ENCODE results near the gene FAM120A.

FAM120A gene

DNA sequence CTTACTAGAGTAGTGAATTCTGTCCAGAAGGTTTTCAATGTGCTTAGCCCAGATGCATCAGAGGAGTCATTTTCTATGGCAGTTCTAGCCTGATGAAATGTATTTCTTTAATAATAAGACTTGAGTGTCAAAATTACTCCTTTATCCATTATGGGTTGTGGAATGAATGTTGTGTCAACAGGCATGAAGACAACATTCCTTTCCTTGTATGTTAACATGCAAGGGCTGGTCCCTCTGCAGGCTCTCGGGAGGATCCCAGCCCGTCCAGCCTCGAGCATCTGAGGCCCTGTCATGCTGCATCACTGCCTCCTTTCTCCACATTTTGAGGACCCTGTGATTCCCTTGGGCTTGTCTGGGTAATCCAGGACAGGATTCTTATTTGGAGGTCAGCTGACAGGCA is 44.8 kb downstream of the FAM120A start:
- TF ChIP-seq, protein P1, sequence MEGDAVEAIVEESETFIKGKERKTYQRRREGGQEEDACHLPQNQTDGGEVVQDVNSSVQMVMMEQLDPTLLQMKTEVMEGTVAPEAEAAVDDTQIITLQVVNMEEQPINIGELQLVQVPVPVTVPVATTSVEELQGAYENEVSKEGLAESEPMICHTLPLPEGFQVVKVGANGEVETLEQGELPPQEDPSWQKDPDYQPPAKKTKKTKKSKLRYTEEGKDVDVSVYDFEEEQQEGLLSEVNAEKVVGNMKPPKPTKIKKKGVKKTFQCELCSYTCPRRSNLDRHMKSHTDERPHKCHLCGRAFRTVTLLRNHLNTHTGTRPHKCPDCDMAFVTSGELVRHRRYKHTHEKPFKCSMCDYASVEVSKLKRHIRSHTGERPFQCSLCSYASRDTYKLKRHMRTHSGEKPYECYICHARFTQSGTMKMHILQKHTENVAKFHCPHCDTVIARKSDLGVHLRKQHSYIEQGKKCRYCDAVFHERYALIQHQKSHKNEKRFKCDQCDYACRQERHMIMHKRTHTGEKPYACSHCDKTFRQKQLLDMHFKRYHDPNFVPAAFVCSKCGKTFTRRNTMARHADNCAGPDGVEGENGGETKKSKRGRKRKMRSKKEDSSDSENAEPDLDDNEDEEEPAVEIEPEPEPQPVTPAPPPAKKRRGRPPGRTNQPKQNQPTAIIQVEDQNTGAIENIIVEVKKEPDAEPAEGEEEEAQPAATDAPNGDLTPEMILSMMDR (conservative IDR thresholded peaks at IDR 0.05) = no peak
- H3K27ac ChIP-seq = no peak overlapping the region

DNA sequence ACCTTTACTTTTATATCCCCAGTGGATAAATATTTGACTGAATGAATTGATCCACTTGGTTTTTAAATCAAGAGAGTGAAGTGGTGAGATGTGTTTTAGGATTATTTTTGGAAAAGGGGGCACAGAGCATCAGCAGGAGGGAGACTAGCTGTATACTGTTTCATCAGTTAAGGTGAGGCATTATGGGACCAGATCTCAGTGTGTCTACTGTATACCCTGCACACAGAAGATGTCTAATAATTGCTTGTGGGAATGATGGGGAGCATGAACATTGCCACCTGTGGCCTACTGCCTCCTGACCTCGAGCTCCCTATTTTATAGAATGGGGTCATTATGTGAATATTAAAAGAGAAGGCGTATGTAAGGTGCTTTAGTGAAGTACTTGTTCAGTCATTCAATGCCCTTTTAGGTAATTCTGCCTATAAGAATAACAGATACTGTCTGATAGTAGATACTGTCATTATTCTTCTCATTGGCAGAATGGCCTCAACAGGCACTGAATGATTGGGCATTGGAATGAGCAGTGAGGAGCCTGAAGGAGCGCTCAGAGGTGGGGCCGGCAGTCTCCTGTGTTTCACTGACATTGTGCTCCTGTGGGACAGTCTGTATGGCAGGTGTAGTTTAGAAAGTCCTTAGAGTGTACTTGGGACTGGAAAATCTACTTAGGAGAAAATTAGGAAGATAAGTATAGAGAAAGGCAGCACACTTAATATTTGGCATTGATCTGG is 49.2 kb downstream of the FAM120A start:
- TF ChIP-seq, protein P1 (conservative IDR thresholded peaks at IDR 0.05) = no peak
- peak overlapping the region; percentile 11; the same call in 1 of the 2 replicates for H3K27ac ChIP-seq

DNA sequence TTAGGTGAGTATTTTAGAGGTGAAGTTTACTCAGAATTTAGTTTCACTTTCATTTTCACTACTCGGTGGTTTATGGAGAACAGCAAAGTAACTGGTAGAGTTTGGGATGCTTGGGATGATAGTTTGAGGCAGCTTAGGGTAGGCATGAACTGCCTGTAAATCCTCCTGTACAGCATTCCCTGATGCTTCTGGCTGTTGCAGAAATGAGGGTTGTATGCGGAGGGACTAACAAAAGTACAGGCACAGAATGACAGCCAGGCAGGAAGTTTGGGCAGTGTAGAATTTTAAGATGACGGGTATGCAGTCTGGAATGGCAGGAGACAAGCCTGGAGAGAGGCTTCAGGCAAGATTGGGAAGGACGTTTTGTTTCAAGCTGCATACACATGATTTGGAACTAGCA is 49.9 kb downstream of the FAM120A start:
- H3K27ac ChIP-seq = peak overlapping the region; percentile 11; the same call in 1 of the 2 replicates
- TF ChIP-seq, protein P1 (conservative IDR thresholded peaks at IDR 0.05) = no peak

DNA sequence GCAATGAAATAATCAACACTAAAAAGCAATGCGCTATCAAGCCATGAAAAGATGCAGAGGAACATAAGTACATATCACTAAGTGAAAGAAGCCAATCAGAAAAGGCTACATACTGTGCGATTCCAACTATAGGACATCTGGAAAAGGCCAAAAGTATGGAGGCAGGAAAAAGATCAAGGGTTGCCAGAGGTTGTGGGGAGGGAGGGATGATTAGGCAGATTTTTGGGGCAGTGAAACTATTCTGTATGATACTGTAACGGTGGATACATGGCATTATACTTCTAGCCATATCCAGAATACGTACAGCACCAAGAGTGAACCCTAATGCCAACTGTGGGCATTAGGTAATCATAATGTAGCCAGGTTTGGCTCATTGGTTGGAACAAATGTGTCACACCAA is 51.9 kb downstream of the FAM120A start:
- H3K27ac ChIP-seq = no peak overlapping the region
- TF ChIP-seq, protein P1 (conservative IDR thresholded peaks at IDR 0.05) = no peak

DNA sequence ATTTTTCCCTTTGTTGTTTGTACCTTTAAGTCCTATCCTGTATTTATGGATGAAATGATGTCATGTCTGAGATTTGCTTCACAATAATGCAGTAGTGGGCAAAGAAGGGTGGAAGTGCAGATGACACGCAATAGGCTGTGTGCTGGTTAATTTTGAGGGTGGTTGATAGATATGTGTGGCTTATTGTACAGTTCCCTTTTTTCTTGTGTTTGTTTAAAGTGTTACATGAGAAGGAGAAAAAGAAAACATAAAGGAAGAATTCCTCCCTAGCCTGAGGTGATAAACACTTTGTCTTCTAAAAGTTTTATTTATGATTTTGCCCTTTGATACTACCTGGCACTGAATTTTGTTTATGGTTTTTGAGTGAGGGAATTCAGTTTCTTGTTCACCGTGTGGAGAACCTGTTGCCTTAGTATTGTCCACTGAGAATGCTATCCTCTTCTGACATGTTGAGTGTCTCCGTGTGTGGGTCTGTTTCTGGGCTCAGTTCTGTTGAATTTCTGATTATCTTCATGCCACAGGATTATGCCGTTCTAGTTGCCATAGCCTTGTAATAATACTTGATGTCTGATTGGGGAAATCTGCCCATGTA is 54.2 kb downstream of the FAM120A start:
- no peak overlapping the region for H3K27ac ChIP-seq
- TF ChIP-seq, protein P1 (conservative IDR thresholded peaks at IDR 0.05) = no peak

DNA sequence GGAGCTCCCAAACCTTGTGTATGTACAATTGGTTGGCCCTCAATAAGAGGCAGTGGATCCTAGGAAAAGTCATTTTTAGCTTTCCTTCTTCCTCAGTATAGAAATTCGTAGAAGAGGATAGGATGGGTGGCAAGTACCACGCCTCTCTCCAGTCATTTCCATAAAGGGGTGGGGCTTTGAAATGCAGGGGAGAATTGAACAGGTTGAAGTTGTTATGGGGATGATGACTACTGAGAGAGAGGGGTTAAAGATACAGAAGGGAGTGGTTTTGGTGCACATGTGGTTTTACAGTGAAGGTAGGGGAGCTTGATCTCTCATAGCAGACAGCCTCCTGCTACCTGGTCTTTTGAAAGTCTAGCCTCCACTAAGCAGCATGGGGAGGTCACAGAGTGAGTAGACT is 56.3 kb downstream of the FAM120A start:
- TF ChIP-seq, protein P1 (conservative IDR thresholded peaks at IDR 0.05) = no peak
- no peak overlapping the region for H3K27ac ChIP-seq

DNA sequence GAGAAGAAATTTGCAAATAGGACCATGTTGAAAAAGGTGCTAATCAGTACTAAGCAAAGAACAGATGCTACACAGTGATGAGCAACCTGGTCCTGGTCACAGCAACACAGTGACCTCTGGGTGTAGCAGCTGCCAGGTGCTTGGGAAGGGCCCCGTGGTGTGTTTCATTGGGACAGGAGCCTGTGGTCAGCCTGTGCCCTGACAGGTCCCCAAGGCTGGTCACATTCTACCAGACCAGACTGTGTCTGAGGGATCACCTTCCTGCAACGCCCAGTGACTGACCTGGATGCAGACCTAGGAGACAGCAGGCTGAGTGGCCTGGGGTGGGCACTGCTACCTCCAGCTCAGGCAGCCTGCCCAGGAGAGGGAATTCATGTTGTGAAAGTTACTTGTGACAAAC is 56.7 kb downstream of the FAM120A start:
- no peak overlapping the region for H3K27ac ChIP-seq
- TF ChIP-seq, protein P1 (conservative IDR thresholded peaks at IDR 0.05) = no peak

Data from VCaP (cell line).